ENCODE measurements around the gene RPL10A.

DNA sequence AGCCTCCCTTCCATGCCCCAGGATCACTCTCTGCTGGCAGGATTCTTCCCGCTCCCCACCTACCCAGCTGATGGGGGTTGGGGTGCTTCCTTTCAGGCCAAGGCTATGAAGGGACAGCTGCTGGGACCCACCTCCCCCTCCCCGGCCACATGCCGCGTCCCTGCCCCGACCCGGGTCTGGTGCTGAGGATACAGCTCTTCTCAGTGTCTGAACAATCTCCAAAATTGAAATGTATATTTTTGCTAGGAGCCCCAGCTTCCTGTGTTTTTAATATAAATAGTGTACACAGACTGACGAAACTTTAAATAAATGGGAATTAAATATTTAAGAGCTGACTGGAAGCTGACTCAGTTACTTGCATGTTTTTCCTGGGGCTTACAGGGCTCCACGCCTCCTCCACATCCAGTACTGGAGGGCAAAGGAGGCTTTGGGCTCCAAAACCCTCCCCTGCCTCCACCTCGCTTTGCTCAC lies 40.3 kb upstream of the RPL10A start:
- TF ChIP-seq, protein P1, sequence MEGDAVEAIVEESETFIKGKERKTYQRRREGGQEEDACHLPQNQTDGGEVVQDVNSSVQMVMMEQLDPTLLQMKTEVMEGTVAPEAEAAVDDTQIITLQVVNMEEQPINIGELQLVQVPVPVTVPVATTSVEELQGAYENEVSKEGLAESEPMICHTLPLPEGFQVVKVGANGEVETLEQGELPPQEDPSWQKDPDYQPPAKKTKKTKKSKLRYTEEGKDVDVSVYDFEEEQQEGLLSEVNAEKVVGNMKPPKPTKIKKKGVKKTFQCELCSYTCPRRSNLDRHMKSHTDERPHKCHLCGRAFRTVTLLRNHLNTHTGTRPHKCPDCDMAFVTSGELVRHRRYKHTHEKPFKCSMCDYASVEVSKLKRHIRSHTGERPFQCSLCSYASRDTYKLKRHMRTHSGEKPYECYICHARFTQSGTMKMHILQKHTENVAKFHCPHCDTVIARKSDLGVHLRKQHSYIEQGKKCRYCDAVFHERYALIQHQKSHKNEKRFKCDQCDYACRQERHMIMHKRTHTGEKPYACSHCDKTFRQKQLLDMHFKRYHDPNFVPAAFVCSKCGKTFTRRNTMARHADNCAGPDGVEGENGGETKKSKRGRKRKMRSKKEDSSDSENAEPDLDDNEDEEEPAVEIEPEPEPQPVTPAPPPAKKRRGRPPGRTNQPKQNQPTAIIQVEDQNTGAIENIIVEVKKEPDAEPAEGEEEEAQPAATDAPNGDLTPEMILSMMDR (IDR thresholded peaks at IDR 0.05; ENCODE audit: low read length): no peak
- no peak for TF ChIP-seq EZH2 (IDR thresholded peaks at IDR 0.05; ENCODE audit: borderline replicate concordance, low read length)

All from OCI-LY1 (cell line).